Memory B cell (primary cell): ENCODE results near the gene PTPN22.
"Not testable (repeated sequence)": the region's sequence is repeated elsewhere in the genome, so short reads cannot be mapped to it uniquely, and the experiment has no call there.

Experiments
- ATAC-seq: fragments of 150-1000 bp; cut with Tn5 transposase; 2 replicates; pipeline ENCODE4 v1.10.0; 2021; ENCODE audit warnings: low read depth, mild to moderate bottlenecking, moderate library complexity
- DNase-seq, 2 donors: peaks; one replicate each; pipeline ENCODE4 v3.0.0; 2022; ENCODE audit warnings: low spot score in 2 of 2
- H3K27ac Mint-ChIP-seq: one replicate; pipeline ENCODE4 v1.8.0; 2022; ENCODE audit warnings: mild to moderate bottlenecking, moderate library complexity, mixed read lengths
- H3K27me3 Mint-ChIP-seq: one replicate; pipeline ENCODE4 v1.8.0; 2022; ENCODE audit warnings: mixed read lengths
- H3K36me3 Mint-ChIP-seq: one replicate; pipeline ENCODE4 v1.8.0; 2022; ENCODE audit warnings: mild to moderate bottlenecking, mixed read lengths
- H3K4me1 Mint-ChIP-seq: one replicate; pipeline ENCODE4 v1.8.0; 2022; ENCODE audit warnings: mixed read lengths
- H3K4me3 Mint-ChIP-seq: one replicate; pipeline ENCODE4 v1.8.0; 2022; ENCODE audit warnings: mild to moderate bottlenecking, moderate library complexity, mixed read lengths
- H3K9me3 Mint-ChIP-seq: one replicate; pipeline ENCODE4 v1.8.0; 2022; ENCODE audit warnings: mixed read lengths

PTPN22 gene

DNA sequence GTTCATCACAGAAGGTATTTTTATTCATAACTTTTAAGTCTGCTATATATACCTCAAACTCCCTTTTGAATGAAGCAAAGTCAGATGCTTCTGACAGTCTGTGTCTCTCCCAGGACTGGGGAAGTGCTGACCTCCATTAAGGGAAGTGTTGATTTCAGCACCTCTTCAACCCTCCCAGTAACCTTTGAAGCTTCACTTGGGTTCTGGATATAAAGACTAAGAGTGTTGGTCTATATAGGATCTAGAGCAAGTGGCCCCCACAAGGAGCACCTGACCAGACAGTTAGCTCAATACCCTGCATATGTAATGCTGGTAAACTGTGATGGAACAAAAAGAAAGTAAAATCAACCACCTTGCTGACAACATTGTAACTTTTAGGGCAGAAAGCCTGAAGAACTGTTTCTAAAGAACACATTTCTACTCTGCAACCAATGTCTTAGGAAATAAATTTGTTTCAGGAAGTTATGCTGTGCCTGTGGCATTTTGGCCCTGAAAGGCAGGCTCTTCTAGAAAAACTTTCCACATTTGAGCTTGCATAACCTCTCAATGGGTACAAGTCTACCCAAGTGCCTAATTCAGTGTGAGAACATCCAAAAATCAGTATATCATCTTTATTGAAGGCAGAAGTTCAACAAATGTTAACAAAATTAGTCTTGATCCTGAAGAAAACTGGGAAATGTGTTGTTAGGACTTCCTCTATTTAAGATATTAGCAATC is 865 bp upstream of the PTPN22 start:
- Mint-ChIP-seq H3K27me3 (no peaks in the 10 kb centered on the region), H3K4me1 (peaks cover 28% of the 10 kb centered on the region), H3K36me3 (peaks cover 4% of the 10 kb centered on the region), H3K27ac (peak overlapping the region; percentile 96), H3K9me3 (no peaks in the 10 kb centered on the region), H3K4me3 (peak overlapping the region; percentile 86)
- peak; percentile 6 for ATAC-seq
- no peak for DNase-seq

DNA sequence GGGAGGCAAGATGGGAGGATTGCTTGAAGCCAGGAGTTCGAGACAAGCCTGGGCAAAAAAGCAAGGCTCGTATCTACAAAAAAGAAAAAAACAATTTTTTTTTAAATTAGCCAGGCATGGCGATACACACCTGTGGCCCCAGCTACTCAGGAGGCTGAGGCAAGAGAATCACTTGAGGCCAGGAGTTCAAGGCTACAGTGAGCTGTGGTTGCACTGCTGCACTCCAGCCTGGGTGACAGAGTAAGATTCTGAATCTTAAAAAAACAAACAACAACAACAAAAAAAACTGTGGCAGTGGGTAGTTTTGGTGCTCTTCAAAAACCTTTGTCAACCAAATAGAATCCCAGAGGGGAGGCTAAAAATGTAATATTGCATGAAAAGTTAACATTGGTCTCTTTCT is 734 bp downstream of the PTPN22 start:
- H3K4me1 Mint-ChIP-seq, result peaks cover 33% of the 10 kb centered on the region
- H3K27me3 Mint-ChIP-seq, result no peaks in the 10 kb centered on the region
- no peaks in the 10 kb centered on the region for H3K9me3 Mint-ChIP-seq
- DNase-seq, result no peak
- peaks cover 6% of the 10 kb centered on the region for H3K36me3 Mint-ChIP-seq
- H3K4me3 Mint-ChIP-seq, result peak overlapping the region; percentile 78
- peak overlapping the region; percentile 96 for H3K27ac Mint-ChIP-seq
- no peak for ATAC-seq

DNA sequence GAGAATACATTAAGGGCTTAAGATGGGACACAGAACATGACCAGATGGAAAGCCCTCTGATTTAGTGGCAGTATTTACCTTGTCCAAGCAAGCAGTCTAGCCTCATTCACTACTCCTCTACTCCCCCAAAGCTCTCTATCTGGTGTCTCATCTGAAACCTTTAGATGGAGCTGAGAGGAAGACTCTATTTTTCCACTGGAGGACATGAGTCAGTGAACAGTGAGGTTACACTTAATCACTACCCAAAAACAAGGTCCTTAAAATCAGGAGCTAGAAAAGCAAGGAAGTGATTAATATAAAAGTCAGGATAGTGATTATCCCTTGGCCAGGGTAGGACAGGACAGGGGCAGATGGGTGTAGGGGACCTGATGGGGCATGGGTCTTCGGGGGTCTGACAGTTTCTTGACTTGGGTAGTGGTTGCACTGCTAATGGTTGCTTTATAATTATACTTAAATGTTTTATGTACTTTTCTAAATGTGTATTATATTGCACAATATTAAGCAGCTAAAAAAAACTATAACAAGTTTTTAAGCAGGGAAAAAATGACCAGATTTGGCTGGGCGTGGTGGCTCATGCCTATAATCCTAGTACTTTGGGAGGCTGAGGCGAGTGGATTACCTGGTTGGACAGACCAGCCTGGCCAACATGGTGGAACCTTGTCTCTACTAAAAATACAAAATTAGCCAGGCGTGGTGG is 3.0 kb downstream of the PTPN22 start:
- Mint-ChIP-seq H3K4me1 (peaks cover 29% of the 10 kb centered on the region), H3K36me3 (peaks cover 8% of the 10 kb centered on the region), H3K4me3 (no peak overlapping the region), H3K9me3 (no peaks in the 10 kb centered on the region), H3K27ac (peak overlapping the region; percentile 47), H3K27me3 (no peaks in the 10 kb centered on the region)
- DNase-seq (no peak), ATAC-seq (no peak)

DNA sequence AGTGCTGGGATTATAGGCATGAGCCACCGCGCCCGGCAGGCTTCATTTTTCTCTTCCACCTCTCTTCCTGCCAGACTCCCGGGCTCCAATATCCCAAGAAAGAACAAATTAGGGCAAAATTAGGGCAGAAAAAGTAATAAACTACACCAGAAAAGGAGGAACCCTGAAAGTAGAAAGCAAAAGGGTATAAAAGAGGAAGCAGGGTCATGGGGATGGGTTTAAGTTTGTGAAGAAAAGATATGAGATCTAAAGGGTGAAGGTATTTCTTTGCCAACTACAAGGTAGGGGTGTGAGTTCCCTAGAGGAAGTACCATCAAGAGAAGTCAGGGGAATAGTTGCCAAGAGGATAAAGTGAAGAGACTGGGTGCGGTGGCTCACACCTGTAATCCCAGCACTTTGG is 9.9 kb downstream of the PTPN22 start:
- H3K27me3 Mint-ChIP-seq, result no peaks in the 10 kb centered on the region
- H3K36me3 Mint-ChIP-seq, result peaks cover 17% of the 10 kb centered on the region
- no peaks in the 10 kb centered on the region for H3K9me3 Mint-ChIP-seq
- H3K27ac Mint-ChIP-seq, result peak overlapping the region; percentile 80
- no peak for ATAC-seq
- peak overlapping the region; percentile 32 for H3K4me3 Mint-ChIP-seq
- H3K4me1 Mint-ChIP-seq, result peaks cover 52% of the 10 kb centered on the region
- no peak for DNase-seq

DNA sequence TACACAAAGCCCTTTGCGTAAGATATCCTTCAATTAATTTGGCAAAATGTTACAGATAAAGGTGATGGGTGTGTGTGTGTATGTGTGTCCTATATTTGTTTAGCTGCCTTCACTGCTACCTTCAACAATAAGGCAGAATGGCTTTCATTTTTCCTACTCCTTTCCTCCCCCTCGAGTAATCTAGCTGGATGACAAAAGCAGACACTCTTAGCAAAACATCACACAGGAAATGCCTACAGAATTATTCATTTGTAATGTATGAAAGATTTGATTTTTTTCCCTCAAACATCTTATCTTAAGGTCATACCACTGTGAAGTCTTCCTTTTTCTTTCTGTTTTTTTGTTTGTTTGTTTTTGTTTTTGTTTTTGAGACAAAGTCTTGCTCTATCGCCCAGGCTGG is 10.6 kb downstream of the PTPN22 start:
- DNase-seq (no peak), ATAC-seq (no peak)
- H3K4me1 Mint-ChIP-seq, result peaks cover 50% of the 10 kb centered on the region
- H3K36me3 Mint-ChIP-seq, result peaks cover 21% of the 10 kb centered on the region
- H3K4me3 Mint-ChIP-seq, result peak overlapping the region; percentile 7
- H3K27ac Mint-ChIP-seq, result peak overlapping the region; percentile 80
- H3K9me3 Mint-ChIP-seq, result no peaks in the 10 kb centered on the region
- H3K27me3 Mint-ChIP-seq, result no peaks in the 10 kb centered on the region

DNA sequence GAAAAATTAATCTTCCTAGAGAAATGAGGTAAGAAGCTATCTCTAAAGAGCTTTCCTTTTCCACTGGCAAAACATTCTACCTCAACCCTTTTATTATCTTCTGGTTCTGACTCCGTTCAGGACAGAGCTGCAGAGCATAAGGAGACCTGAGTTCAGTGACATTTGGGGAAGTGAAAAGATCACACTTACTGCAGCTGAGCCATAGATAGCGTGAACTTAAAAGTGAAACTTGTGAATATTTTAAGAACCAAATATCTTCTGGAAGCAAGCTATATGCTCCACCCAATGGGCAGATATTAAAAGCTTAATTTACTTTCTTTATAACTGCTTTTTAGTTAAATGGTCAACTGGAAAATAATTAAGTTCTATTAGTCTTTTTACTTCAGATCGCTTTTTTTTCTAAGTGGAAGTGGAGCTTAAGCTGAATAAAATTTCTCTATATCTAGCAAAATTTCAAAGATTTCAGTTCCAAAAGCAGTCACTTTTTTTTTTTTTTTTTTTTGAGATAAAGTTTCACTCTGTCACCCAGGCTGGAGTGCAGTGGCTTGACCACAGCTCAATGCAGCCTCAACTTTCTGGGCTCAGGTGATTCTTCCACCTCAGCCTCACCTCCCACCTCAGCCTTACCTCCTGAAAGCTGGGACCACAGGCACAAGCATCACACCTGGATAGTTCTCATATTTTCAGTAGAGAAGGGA is 11.9 kb downstream of the PTPN22 start:
- H3K36me3 Mint-ChIP-seq, result peaks cover 21% of the 10 kb centered on the region
- peak overlapping the region; percentile 80 for H3K27ac Mint-ChIP-seq
- peak in 1 of 2 donors; percentile 43 for DNase-seq
- H3K4me1 Mint-ChIP-seq, result peaks cover 46% of the 10 kb centered on the region
- H3K4me3 Mint-ChIP-seq, result peak overlapping the region; percentile 67
- peak; percentile 85 for ATAC-seq
- no peaks in the 10 kb centered on the region for H3K9me3 Mint-ChIP-seq
- no peaks in the 10 kb centered on the region for H3K27me3 Mint-ChIP-seq

DNA sequence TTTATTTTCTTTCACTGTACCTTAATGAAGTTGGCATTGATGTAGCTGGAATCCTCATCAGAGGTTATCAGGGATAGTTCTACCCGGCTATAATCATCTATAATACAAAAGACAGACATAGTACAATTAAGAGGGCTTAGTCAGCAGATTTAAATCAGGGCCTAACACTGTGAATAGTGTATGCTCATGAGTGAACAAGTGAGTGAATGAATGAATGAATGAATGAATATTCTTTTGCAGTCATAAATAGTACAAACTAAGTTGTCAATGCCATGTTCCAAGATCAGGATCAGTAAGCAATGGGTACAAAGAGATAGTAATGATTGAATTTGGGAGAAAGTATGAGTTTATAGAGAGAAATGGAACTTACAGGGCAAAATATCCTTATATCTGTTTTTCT is 12.5 kb downstream of the PTPN22 start:
- ATAC-seq (no peak), DNase-seq (no peak)
- Mint-ChIP-seq H3K27ac (peak overlapping the region; percentile 80), H3K27me3 (no peaks in the 10 kb centered on the region), H3K36me3 (peaks cover 22% of the 10 kb centered on the region), H3K4me3 (peak overlapping the region; percentile 67), H3K9me3 (no peaks in the 10 kb centered on the region), H3K4me1 (peaks cover 46% of the 10 kb centered on the region)

DNA sequence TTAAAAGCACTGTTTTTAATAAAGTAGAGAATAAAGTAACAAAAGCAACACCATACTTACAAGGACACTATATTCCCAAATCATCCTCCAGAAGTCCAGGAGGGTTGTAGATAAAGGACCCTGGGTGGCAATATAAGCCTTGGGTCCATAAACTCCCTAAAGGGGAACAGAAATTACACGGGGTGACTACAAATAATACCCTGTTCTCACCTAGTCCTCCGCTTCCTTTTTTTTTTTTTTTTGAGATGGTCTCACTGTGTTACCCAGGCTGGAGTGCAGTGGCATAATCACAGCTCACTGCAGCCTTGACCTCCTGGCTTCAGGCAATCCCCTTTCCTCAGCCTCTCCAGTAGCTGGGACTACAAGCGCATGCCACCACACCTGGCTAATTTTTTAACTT is 13.1 kb downstream of the PTPN22 start:
- peak overlapping the region; percentile 80 for H3K27ac Mint-ChIP-seq
- no peak for DNase-seq
- H3K27me3 Mint-ChIP-seq, result no peaks in the 10 kb centered on the region
- ATAC-seq, result peak; percentile 72
- peak overlapping the region; percentile 67 for H3K4me3 Mint-ChIP-seq
- peaks cover 46% of the 10 kb centered on the region for H3K4me1 Mint-ChIP-seq
- H3K9me3 Mint-ChIP-seq, result no peaks in the 10 kb centered on the region
- peaks cover 20% of the 10 kb centered on the region for H3K36me3 Mint-ChIP-seq

DNA sequence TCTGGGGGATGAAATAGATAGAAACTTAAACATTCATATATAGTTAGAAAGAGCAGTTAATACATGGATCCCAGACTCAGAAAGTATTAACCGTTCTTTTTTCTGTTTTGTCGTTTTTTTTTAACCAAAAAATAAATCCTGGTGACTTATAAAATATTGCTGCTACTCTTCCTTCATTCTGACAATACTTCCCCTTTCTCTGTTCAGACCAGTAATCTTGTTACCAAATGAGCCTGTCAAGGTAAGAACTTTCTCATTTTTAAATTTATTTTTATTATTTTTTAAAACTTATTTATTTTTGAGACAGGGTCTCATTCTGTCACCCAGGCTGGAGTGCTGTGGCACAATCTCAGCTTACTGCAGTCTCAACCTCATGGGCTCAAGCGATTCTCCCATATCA is 13.7 kb downstream of the PTPN22 start:
- Mint-ChIP-seq H3K27ac (peak overlapping the region; percentile 80), H3K27me3 (no peaks in the 10 kb centered on the region), H3K9me3 (no peaks in the 10 kb centered on the region), H3K4me3 (peak overlapping the region; percentile 67), H3K4me1 (peaks cover 42% of the 10 kb centered on the region), H3K36me3 (peaks cover 16% of the 10 kb centered on the region)
- ATAC-seq (no peak), DNase-seq (no peak)

DNA sequence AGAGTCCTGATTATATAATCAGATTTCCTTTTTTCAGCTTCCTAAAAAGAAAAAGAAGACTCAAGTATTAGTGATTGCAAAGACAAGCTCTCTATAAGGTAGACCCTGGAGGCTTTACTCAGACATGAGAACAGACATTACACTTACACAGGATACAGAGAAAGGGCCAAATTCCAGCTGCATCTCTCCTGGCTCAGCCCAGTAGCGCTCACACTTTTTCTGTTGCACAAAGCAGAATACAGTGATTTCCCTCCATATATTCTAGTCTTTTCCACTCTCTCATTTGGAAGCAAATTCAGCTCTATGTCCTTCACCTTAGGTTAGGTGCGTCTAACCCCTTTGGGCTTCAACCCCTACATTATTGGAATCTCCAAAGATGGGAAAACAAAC is 15.1 kb downstream of the PTPN22 start:
- Mint-ChIP-seq H3K9me3 (no peaks in the 10 kb centered on the region), H3K36me3 (peaks cover 11% of the 10 kb centered on the region), H3K4me3 (no peak overlapping the region), H3K4me1 (peaks cover 31% of the 10 kb centered on the region), H3K27me3 (no peaks in the 10 kb centered on the region), H3K27ac (no peak overlapping the region)
- ATAC-seq (no peak), DNase-seq (no peak)

DNA sequence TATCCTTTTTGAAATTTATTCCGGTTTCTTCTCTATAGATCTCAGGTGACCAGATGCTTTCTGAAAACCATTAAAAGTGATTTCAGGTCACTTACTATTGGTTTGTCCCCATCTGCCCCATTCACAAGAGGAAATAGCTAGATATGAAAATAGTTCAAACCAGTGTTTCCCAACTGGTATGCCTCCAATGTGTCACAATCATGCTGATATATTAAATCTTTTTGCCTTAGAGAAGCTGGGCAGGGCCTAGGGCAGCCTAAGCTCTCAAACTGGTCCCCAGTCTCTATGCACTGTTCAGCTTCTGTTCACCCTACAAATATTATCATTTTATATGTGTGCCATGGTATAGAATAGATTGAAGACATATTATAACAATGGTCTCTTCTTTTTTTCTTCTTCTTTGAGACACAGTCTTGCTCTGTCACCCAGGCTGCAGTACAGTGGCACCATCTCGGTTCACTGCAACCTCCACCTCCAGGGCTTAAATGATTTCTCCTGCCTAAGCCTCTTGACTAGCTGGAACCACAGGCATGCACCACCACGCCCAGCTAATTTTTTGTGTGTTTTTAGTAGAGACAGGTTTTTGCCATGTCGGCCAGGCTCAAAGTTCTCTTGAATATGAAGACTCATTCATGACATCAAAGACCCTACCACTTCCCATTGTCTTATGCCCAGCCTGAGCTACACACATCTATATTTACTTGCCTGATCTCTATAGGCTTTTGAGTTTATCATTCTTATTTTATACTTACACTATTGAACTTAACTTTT is 15.7 kb downstream of the PTPN22 start:
- Mint-ChIP-seq H3K27ac (no peak overlapping the region), H3K4me1 (peaks cover 29% of the 10 kb centered on the region), H3K9me3 (no peaks in the 10 kb centered on the region), H3K4me3 (no peak overlapping the region), H3K36me3 (peaks cover 12% of the 10 kb centered on the region), H3K27me3 (no peaks in the 10 kb centered on the region)
- DNase-seq (no peak), ATAC-seq (no peak)

DNA sequence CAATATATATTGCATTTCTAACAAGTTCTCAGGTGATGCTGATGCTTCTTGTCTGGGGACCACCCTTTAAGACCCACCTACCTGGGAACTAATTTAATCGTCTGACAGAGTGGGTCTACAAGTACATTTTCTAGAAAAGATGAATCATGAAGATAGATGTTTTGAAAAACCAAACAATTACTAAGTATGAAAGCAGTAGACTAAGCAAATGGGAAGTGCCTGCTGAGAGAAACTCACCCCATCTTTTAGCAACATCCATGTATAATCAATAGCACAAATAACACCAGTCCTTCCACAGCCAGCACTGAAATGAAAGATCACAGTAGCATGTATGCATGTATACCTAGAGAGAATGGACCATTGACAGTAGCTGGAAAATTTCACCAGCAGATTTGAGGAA is 17.3 kb downstream of the PTPN22 start:
- DNase-seq, result no peak
- H3K9me3 Mint-ChIP-seq, result peaks cover 2% of the 10 kb centered on the region
- no peak overlapping the region for H3K4me3 Mint-ChIP-seq
- no peak for ATAC-seq
- peaks cover 17% of the 10 kb centered on the region for H3K36me3 Mint-ChIP-seq
- peaks cover 25% of the 10 kb centered on the region for H3K4me1 Mint-ChIP-seq
- H3K27ac Mint-ChIP-seq, result no peak overlapping the region
- H3K27me3 Mint-ChIP-seq, result no peaks in the 10 kb centered on the region

DNA sequence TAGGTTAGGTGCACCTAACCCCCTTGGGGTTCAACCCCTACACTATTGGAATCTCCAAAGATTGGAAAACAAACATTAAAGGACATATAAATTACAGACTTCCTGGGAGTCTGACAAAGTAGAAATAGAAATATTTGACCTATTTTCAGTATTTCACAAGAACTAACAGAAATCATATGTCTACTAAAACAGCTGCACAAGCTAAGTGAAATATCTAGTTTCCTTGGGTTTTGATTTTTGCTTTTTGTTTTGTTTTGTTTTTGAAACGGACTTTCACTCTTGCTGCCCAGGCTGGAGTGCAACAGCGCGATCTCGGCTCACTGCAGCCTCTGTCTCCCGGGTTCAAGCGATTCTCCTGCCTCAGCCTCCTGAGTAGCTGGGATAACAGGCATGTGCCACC is 18.8 kb downstream of the PTPN22 start:
- H3K4me1 Mint-ChIP-seq, H3K9me3 Mint-ChIP-seq, H3K4me3 Mint-ChIP-seq, ATAC-seq, H3K27me3 Mint-ChIP-seq, DNase-seq, H3K27ac Mint-ChIP-seq: not testable (repeated sequence)
- peaks cover 17% of the 10 kb centered on the region for H3K36me3 Mint-ChIP-seq
